GM19372 (cell line): ENCODE measurements around the gene KCNJ15.

Source experiments
- ATAC-seq: cut with Tn5 transposase; IDR thresholded peaks from one replicate; pipeline ENCODE4 v1.9.1; 2021; ENCODE audit warnings: mild to moderate bottlenecking, low read depth, moderate library complexity; ENCODE audit not compliant: unreplicated experiment

The KCNJ15 gene

GRCh38 chr21:38294609-38295008, 37.8 kb downstream of the KCNJ15 start:
- ATAC-seq: no peak

GRCh38 chr21:38295997-38296764, 39.4 kb downstream of the KCNJ15 start:
- no peak for ATAC-seq

GRCh38 chr21:38297194-38297631, 40.4 kb downstream of the KCNJ15 start:
- ATAC-seq: no peak

GRCh38 chr21:38297871-38298270, 41.1 kb downstream of the KCNJ15 start:
- no peak for ATAC-seq

GRCh38 chr21:38298832-38299231, 42.0 kb downstream of the KCNJ15 start:
- no peak for ATAC-seq

- no peak for ATAC-seq
These were observed 42.9 kb downstream of the KCNJ15 start for GRCh38 chr21:38299671-38300070.

- no peak for ATAC-seq
These were observed 43.4 kb downstream of the KCNJ15 start for GRCh38 chr21:38300141-38300578.

GRCh38 chr21:38301321-38302214, 44.8 kb downstream of the KCNJ15 start:
- ATAC-seq: no peak

GRCh38 chr21:38303300-38303699, 46.5 kb downstream of the KCNJ15 start:
- no peak for ATAC-seq

- ATAC-seq: no peak
These were observed 49.8 kb downstream of the KCNJ15 start for GRCh38 chr21:38306433-38307141.

GRCh38 chr21:38307771-38308531, 51.2 kb downstream of the KCNJ15 start:
- no peak for ATAC-seq

- no peak for ATAC-seq
These were observed 51.8 kb downstream of the KCNJ15 start for GRCh38 chr21:38308532-38309119.

GRCh38 chr21:38310646-38311485, 54.1 kb downstream of the KCNJ15 start:
- ATAC-seq: no peak

GRCh38 chr21:38311765-38312164, 55.0 kb downstream of the KCNJ15 start:
- ATAC-seq: no peak

- no peak for ATAC-seq
These were observed 56.0 kb downstream of the KCNJ15 start for GRCh38 chr21:38312822-38313221.

GRCh38 chr21:38314558-38314957, 57.8 kb downstream of the KCNJ15 start:
- ATAC-seq: no peak

GRCh38 chr21:38315122-38315521, 58.3 kb downstream of the KCNJ15 start:
- ATAC-seq: no peak

- ATAC-seq: no peak
These were observed 63.0 kb downstream of the KCNJ15 start for GRCh38 chr21:38319781-38320180.

GRCh38 chr21:38321568-38321967, 64.8 kb downstream of the KCNJ15 start:
- ATAC-seq: no peak
